ENCODE data around the gene ARRDC2.

The ARRDC2 gene

DNA sequence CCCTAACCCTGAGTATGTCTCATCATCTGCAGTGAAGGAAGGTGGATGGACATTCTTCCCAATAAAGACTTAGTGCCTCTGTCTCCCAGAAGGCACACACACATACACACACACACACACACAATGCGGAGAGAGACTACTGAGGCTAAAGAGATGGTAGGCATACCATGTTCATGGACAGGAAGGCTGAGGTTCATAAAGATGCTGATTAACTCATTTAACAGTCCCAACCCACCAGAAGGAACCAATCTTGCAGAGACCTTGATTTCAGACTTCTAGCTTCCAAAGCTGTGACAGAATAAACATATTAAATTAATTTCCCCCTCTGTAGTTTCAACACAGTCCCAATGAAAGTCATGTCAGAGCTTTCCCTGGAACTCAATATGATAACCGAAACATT lies 33.1 kb downstream of the ARRDC2 start:
- TF ChIP-seq, protein P1, sequence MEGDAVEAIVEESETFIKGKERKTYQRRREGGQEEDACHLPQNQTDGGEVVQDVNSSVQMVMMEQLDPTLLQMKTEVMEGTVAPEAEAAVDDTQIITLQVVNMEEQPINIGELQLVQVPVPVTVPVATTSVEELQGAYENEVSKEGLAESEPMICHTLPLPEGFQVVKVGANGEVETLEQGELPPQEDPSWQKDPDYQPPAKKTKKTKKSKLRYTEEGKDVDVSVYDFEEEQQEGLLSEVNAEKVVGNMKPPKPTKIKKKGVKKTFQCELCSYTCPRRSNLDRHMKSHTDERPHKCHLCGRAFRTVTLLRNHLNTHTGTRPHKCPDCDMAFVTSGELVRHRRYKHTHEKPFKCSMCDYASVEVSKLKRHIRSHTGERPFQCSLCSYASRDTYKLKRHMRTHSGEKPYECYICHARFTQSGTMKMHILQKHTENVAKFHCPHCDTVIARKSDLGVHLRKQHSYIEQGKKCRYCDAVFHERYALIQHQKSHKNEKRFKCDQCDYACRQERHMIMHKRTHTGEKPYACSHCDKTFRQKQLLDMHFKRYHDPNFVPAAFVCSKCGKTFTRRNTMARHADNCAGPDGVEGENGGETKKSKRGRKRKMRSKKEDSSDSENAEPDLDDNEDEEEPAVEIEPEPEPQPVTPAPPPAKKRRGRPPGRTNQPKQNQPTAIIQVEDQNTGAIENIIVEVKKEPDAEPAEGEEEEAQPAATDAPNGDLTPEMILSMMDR (IDR thresholded peaks at IDR 0.05), result no peak

DNA sequence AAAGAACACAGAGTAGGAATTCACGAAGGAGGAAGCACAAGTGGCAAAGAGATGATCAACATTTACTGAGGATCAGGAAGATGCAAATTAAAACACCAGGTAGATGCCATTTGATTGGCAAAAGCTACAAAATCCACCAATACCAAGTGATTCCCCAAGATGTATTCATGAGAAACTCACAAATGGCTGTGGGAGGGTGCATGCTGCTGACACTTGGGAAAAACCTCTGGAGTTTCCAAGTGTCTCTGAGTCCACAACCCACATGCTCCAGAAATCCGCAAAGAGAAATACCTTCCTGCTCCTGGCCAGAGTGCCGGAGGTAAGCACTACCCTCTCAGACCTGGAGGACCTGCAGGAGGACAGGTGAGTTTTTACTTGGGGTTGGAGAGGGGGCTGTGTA lies 35.7 kb downstream of the ARRDC2 start:
- TF ChIP-seq, protein P1 (IDR thresholded peaks at IDR 0.05), result no peak

DNA sequence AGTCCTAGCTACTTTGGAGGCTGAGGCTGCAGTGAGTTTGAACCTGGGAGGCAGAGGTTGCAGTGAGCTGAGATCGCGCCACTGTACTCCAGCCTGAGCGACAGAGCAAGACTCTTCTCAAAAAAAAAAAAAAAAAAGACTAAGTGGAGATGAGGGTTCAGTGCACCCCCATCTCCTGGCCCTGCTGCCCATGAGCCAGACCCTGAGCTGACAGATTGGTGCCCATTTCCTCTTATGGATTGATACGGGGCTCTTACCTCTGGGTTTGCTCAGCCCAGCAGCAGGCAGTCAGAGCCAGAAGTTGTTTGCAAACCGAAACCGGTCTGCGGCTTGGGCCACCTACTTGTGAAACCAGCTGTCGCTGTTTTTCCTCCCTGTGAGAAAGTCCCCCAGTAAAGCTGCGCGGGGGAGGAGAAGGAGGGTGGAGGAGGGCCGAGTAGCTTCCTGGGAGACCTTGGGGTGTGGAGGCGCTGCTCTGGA lies 36.9 kb downstream of the ARRDC2 start:
- TF ChIP-seq, protein P1 (IDR thresholded peaks at IDR 0.05), result no peak

DNA sequence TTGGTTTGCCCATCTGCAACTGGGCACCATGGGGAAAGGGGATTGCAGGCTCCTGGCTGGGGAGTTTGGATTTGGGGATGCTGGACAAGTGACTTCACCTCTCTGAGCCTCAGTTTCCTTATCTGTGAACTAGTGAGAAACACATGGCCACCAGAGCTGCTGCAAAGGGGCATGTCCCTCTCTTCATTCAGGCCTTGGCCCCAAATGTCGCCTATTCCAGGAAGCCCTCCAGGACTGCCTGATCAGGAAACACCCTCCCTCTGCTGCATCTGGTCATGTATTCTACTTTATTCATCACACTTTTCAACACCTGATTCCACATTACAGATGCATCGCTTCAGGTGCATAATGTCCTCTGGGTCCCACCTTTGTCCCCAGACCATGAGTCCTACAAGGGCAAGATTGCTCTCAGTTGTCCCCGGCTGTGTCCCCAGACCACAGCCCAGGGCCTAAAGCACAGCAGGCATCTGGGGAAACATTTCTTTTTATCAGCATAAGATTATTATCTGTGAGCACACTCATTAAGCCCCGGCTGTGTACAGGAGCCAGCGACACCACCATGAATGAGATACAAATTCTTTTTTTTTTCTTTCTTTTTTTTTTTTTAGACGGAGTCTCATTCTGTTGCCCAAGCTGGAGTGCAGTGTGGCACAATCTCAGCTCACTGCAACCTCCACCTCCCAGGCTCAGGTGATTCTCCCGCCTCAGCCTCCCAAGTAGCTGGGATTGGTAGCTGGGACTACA lies 37.5 kb downstream of the ARRDC2 start:
- TF ChIP-seq, protein P1 (IDR thresholded peaks at IDR 0.05), result no peak

DNA sequence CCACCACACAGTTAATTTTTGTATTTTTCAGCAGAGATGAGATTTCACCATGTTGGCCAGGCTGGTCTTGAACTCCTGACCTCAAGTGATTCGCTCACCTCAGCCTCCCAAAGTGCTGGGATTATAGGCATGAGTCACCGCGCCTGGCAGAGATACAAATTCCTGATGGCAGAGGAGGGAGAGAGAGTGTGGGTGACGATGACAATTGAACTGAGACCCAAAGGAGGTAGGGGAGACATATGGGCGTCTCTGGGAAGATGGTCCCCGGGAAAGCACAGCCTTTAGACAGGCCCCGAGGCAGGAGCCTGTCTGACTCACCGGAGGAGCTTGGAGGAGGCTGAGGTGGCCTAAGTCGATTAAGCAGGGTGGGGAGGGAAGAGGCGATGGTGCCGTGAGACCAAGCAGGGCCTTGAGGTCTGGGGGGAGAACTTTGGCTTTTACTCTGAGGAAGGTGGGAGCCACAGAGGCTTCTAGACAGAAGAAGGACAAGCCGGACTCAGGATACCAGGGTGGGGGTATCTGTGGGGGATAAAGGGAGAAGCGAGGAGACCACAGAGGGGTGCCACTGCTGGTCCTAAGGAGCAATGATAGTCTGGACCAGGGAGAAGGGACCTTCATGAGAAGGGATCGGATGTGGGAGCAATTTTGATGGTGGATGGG lies 38.2 kb downstream of the ARRDC2 start:
- TF ChIP-seq, protein P1 (IDR thresholded peaks at IDR 0.05), result no peak

DNA sequence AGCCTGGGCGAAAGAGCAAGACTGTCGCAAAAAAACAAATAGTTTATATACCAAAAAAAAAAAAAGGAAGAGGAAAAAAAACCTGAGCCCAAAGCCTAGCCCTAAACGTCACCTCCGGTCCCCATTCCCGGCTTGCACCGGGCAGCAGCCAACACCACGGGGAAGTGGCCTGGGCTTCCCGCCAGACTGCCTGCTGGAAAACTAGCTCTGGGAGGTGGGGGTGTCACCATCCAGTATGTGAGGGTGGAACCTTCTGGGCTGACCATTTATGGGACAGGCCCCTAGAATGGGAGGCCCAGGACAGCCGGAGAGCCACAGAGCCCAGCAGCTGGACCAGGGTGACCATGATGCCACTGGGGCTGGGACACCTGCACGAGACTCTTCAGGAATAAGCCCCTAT lies 41.4 kb downstream of the ARRDC2 start:
- TF ChIP-seq, protein P1 (IDR thresholded peaks at IDR 0.05), result no peak

DNA sequence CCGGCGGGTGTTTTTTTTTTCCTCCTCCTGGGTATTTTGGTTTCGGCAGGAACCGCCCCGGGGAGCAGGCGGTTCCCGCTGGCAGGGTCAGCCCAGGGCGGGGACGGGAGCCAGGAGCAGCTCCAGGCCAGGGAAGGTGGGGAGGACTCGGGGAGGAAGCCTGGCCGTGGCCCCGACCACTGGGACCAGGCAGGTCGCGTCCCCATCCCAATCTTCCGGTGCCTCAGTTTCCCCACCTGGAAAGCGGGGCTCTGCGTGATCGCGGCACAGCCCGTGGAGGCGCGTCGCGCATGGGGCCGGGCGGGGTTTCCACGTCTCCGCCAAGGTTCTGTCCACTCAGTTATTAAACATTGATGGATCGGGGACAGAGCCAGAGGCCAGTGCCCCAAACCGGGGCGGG lies 43.9 kb downstream of the ARRDC2 start:
- TF ChIP-seq, protein P1 (IDR thresholded peaks at IDR 0.05), result no peak
